GM12878 (cell line): ENCODE measurements around the gene NFYC. TPM values are rescaled to one million over a fixed set of nuclear protein-coding genes. Genes with fewer than 3 reads are reported as not detected.

ENCODE experiments used
- CREB1 ChIP-seq: IDR thresholded peaks from 2 replicates; pipeline ENCODE4 v1.6.1; 2012; ENCODE audit warnings: low read depth, mild to moderate bottlenecking, inconsistent platforms
- CREM ChIP-seq: IDR thresholded peaks from 2 replicates; pipeline ENCODE4 v1.6.1; 2014; ENCODE audit warnings: antibody characterized with exemption, low read depth
- IRF4 ChIP-seq: IDR thresholded peaks from 2 replicates; pipeline ENCODE4 v1.6.1; 2011; ENCODE audit warnings: low read depth, low read length
- JUNB ChIP-seq: IDR thresholded peaks from 2 replicates; pipeline ENCODE4 v1.6.1; 2016; ENCODE audit warnings: antibody characterized with exemption, mild to moderate bottlenecking
- NBN ChIP-seq: fragments of 450-650 bp; IDR thresholded peaks from 2 replicates; pipeline ENCODE4 v1.6.1; 2016
- PAX5 ChIP-seq: IDR thresholded peaks from 2 replicates; pipeline ENCODE4 v1.6.1; 2011; ENCODE audit warnings: low read depth, low read length, borderline replicate concordance
- POLR2AphosphoS5 ChIP-seq: IDR thresholded peaks from 2 replicates; pipeline ENCODE4 v1.6.1; 2011; ENCODE audit warnings: mild to moderate bottlenecking, low read length, inconsistent platforms
- RUNX3 ChIP-seq: IDR thresholded peaks from 2 replicates; pipeline ENCODE4 v1.6.1; 2012; ENCODE audit warnings: low read length, inconsistent platforms
- polyA plus RNA-seq, 11 experiments: library from polyadenylated mRNA; depleted of rRNA in 4 of 11; unstranded in 6 of 11; stranded (reverse) in 5 of 11; fragments of >200 nt; fragmentation: Nextera tagmentation in 4 of 11; fragmentation: Illumina TruSeq in 1 of 11; extraction: Ambion mirVana in 4 of 11; extraction: Trizol in 1 of 11; gene quantifications; 1 replicate in 1 of 11; 2 replicates in 10 of 11; pipeline versions ENCODE4 v1.2.1 to v1.2.3, GENCODE V29; 2011 to 2016; ENCODE audit warnings: inconsistent platforms in 2 of 11, missing spikeins in 2 of 11, low read depth in 1 of 11
- total RNA-seq, 4 experiments: library from RNA; depleted of rRNA in 3 of 4; stranded (reverse); fragments of >200 nt in 3 of 4; fragmentation: Illumina TruSeq in 1 of 4; extraction: Trizol in 1 of 4; gene quantifications; 2 replicates each; pipeline versions ENCODE4 v1.2.1 to v1.2.3, GENCODE V29; 2013 to 2021
- TF ChIP-seq, protein P1 (sequence below): fragments of 450-650 bp; IDR thresholded peaks from 2 replicates; pipeline ENCODE4 v1.6.1; 2018; ENCODE audit warnings: mild to moderate bottlenecking, low read depth, moderate library complexity; ENCODE audit not compliant: partially characterized antibody
- TF ChIP-seq, protein P2 (sequence below): IDR thresholded peaks from 2 replicates; pipeline ENCODE4 v1.6.1; 2011; ENCODE audit warnings: mild to moderate bottlenecking, low read depth, low read length, moderate library complexity; ENCODE audit not compliant: insufficient replicate concordance

The NFYC gene
- total and polyA plus RNA-seq, 10 of the 15 experiments (the other 5 are each of a cell fraction or from before 2014, with no cell fraction given), result 4.3 to 84.2 (median 58.3) TPM

DNA sequence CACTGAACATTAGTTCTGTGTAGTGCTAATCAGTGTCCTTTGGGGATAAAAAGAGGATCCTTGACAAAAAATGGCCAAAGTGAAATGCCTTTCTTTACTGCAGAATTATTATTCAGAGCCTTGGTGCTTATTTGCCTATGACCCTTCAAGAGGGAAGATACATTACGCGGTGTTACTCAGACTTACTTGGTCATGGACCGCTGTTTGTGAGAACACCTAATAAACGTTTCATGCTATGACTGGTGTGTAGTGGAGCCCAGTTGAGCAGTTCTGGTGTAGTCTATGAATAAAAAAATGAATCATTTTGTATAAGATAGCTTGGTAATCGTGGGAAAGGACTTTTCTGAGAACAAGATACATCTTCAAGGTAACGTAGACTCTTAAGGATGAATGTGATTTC is 8.3 kb downstream of the NFYC start (continued):
- TF ChIP-seq JUNB (peak; percentile 85), CREB1 (peak; percentile 74), POLR2AphosphoS5 (0 out of 2 replicates have a peak, but pooled peaks have one; percentile 28), RUNX3 (peak; percentile 66), CREM (peak; percentile 70), NBN (no peak), PAX5 (peak; percentile 85), IRF4 (peak; percentile 79; the same call in 1 of the 2 replicates)
- TF ChIP-seq, protein P1, sequence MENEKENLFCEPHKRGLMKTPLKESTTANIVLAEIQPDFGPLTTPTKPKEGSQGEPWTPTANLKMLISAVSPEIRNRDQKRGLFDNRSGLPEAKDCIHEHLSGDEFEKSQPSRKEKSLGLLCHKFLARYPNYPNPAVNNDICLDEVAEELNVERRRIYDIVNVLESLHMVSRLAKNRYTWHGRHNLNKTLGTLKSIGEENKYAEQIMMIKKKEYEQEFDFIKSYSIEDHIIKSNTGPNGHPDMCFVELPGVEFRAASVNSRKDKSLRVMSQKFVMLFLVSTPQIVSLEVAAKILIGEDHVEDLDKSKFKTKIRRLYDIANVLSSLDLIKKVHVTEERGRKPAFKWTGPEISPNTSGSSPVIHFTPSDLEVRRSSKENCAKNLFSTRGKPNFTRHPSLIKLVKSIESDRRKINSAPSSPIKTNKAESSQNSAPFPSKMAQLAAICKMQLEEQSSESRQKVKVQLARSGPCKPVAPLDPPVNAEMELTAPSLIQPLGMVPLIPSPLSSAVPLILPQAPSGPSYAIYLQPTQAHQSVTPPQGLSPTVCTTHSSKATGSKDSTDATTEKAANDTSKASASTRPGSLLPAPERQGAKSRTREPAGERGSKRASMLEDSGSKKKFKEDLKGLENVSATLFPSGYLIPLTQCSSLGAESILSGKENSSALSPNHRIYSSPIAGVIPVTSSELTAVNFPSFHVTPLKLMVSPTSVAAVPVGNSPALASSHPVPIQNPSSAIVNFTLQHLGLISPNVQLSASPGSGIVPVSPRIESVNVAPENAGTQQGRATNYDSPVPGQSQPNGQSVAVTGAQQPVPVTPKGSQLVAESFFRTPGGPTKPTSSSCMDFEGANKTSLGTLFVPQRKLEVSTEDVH, result no peak
- TF ChIP-seq, protein P2, sequence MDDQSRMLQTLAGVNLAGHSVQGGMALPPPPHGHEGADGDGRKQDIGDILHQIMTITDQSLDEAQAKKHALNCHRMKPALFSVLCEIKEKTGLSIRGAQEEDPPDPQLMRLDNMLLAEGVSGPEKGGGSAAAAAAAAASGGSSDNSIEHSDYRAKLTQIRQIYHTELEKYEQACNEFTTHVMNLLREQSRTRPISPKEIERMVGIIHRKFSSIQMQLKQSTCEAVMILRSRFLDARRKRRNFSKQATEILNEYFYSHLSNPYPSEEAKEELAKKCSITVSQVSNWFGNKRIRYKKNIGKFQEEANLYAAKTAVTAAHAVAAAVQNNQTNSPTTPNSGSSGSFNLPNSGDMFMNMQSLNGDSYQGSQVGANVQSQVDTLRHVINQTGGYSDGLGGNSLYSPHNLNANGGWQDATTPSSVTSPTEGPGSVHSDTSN, result peak; percentile 49
- TF ChIP-seq, all 136 proteins: peak for 20
